Uterus (tissue), 4 donors: ENCODE data around the gene GGA2. TPM values are rescaled to one million over a fixed set of nuclear protein-coding genes. Genes with fewer than 3 reads are reported as not detected.
A peak's percentile ranks its signal among the peaks of the same experiment; 100 is the strongest.

Experiments
- DNase-seq, 2 donors: peaks; one replicate each; pipeline ENCODE4 v3.0.0-alpha.2; 2019 to 2020
- H3K27ac ChIP-seq, 2 donors: fragments of 200-600 bp; sonication (generic); 1 replicate in 1 of 2; 2 replicates in 1 of 2; pipeline ENCODE4 v1.5.1; 2016 to 2018
- H3K27me3 ChIP-seq, 2 donors: fragments of 200-600 bp; sonication (generic); one replicate each; pipeline ENCODE4 v1.5.1; 2018 to 2019; ENCODE audit warnings: control low read depth in 1 of 2
- H3K36me3 ChIP-seq, 2 donors: fragments of 200-600 bp; sonication (generic); one replicate each; pipeline ENCODE4 v1.5.1; 2019; ENCODE audit warnings: control low read depth in 1 of 2
- H3K4me1 ChIP-seq, 2 donors: fragments of 200-600 bp; sonication (generic); one replicate each; pipeline ENCODE4 v1.5.1; 2018 to 2019; ENCODE audit warnings: control low read depth in 1 of 2
- H3K4me3 ChIP-seq, 2 donors: fragments of 200-600 bp; sonication (generic); 1 replicate in 1 of 2; 2 replicates in 1 of 2; pipeline ENCODE4 v1.5.1; 2018 to 2019; ENCODE audit warnings: mild to moderate bottlenecking in 1 of 2
- H3K9me3 ChIP-seq, 2 donors: fragments of 200-600 bp; sonication (generic); one replicate each; pipeline ENCODE4 v1.5.1; 2019; ENCODE audit warnings: control low read depth in 1 of 2
- CTCF ChIP-seq, 4 experiments: fragments of 200-600 bp in 2 of 4; fragments of 450-650 bp in 2 of 4; sonication (generic) in 2 of 4; IDR thresholded peaks; one replicate each; pipeline ENCODE4 v1.5.1; 2016 to 2019; ENCODE audit warnings: antibody characterized with exemption in 4 of 4, mild to moderate bottlenecking in 2 of 4, moderate library complexity in 1 of 4
- POLR2A ChIP-seq, 2 donors: fragments of 450-650 bp; IDR thresholded peaks; one replicate each; pipeline ENCODE4 v1.6.1; 2016; ENCODE audit warnings: antibody characterized with exemption in 2 of 2, mild to moderate bottlenecking in 1 of 2, moderate library complexity in 1 of 2
- intact Hi-C: fragments of 100-400 bp; cut with DNase I; formaldehyde crosslinking; loops from one replicate; pipeline ENCODE4 v1.15.1; 2023; ENCODE audit warnings: low total_unique reads
- total RNA-seq, 4 donors: library from RNA; depleted of rRNA in 3 of 4; stranded (reverse); fragments of >200 nt in 3 of 4; gene quantifications; one replicate each; pipeline versions ENCODE4 v1.1.0 to v1.2.4, GENCODE V29; 2014 to 2023
- donor health status: DM: yes; HTN: yes; CAD: no.

The GGA2 gene
- total RNA-seq, 4 donors from 2014 or later = 54.8 to 96.0 (median 72.7) TPM

- intact Hi-C loops = no loop called here
- Histone ChIP-seq H3K27ac (no peak overlapping the region), H3K4me3 (no peak overlapping the region), H3K27me3 (no peaks in the 10 kb centered on the region), H3K36me3 (no peaks in the 10 kb centered on the region), H3K4me1 (no peaks in the 10 kb centered on the region), H3K9me3 (no peaks in the 10 kb centered on the region)
- TF ChIP-seq POLR2A (IDR thresholded peaks at IDR 0.05) = no peak
- no peak for TF ChIP-seq CTCF (IDR thresholded peaks at IDR 0.05)
- DNase-seq = no peak
Observed at GRCh38 chr16:23500862-23501225, 9.4 kb downstream of the GGA2 start.

GRCh38 chr16:23500212-23500861 is 10.0 kb downstream of the GGA2 start:
- Histone ChIP-seq H3K27ac (no peak overlapping the region), H3K36me3 (no peaks in the 10 kb centered on the region), H3K4me1 (no peaks in the 10 kb centered on the region), H3K9me3 (no peaks in the 10 kb centered on the region), H3K4me3 (no peak overlapping the region), H3K27me3 (no peaks in the 10 kb centered on the region)
- intact Hi-C loops = no loop called here
- DNase-seq = no peak
- no peak for TF ChIP-seq POLR2A (IDR thresholded peaks at IDR 0.05)
- TF ChIP-seq CTCF (IDR thresholded peaks at IDR 0.05) = no peak

- H3K4me3 ChIP-seq = no peak overlapping the region
- H3K27me3 ChIP-seq = no peaks in the 10 kb centered on the region
- no peak overlapping the region for H3K27ac ChIP-seq
- intact Hi-C loops = no loop called here
- no peak for TF ChIP-seq POLR2A (IDR thresholded peaks at IDR 0.05)
- TF ChIP-seq CTCF (IDR thresholded peaks at IDR 0.05) = no peak
- H3K9me3 ChIP-seq = no peaks in the 10 kb centered on the region
- no peaks in the 10 kb centered on the region for H3K36me3 ChIP-seq
- no peak for DNase-seq
- no peaks in the 10 kb centered on the region for H3K4me1 ChIP-seq
Observed at GRCh38 chr16:23499801-23500200, 10.5 kb downstream of the GGA2 start.

GRCh38 chr16:23498863-23499262 is 11.4 kb downstream of the GGA2 start:
- intact Hi-C loops = no loop called here
- Histone ChIP-seq H3K27ac (no peak overlapping the region), H3K4me1 (no peaks in the 10 kb centered on the region)

GRCh38 chr16:23497543-23497868 is 12.8 kb downstream of the GGA2 start:
- TF ChIP-seq POLR2A (IDR thresholded peaks at IDR 0.05) (no peak), CTCF (IDR thresholded peaks at IDR 0.05) (no peak)
- Histone ChIP-seq H3K27me3 (no peaks in the 10 kb centered on the region), H3K27ac (peak overlapping the region; percentile 74 to 77), H3K9me3 (no peaks in the 10 kb centered on the region), H3K4me3 (no peak overlapping the region), H3K36me3 (no peaks in the 10 kb centered on the region), H3K4me1 (no peaks in the 10 kb centered on the region)
- intact Hi-C loops = no loop called here
- DNase-seq = no peak

More at GRCh38 chr16:23498863-23499262, 11.4 kb downstream of the GGA2 start:
- no peak for TF ChIP-seq CTCF (IDR thresholded peaks at IDR 0.05)
- TF ChIP-seq POLR2A (IDR thresholded peaks at IDR 0.05) = no peak
- Histone ChIP-seq H3K9me3 (no peaks in the 10 kb centered on the region), H3K4me3 (no peak overlapping the region), H3K36me3 (no peaks in the 10 kb centered on the region), H3K27me3 (no peaks in the 10 kb centered on the region)
- no peak for DNase-seq
